B cell (primary cell): ENCODE data around the gene FYN. TPM values are rescaled to one million over a fixed set of nuclear protein-coding genes. Genes with fewer than 3 reads are reported as not detected.

Experiments used
- ATAC-seq: fragments of 200-7000 bp; cut with Tn5 transposase; one replicate; pipeline ENCODE4 v1.10.0; 2021; ENCODE audit warnings: low read depth, mild to moderate bottlenecking, moderate number of reproducible peaks, moderate library complexity
- CTCF ChIA-PET: fragments of 350-600 bp; sonication (Branson Sonifier 250); formaldehyde crosslinking; loops from one replicate; lab custom pipeline; 2021; ENCODE audit warnings: antibody characterized with exemption, inconsistent platforms; lab: Charles Lee
- POLR2A ChIA-PET: fragments of 350-600 bp; sonication (Branson Sonifier 250); formaldehyde crosslinking; loops from one replicate; lab custom pipeline; 2021; ENCODE audit warnings: antibody characterized with exemption; lab: Charles Lee
- DNase-seq: peaks from one replicate; pipeline ENCODE4 v3.0.0; 2013
- H2AFZ ChIP-seq: 2 replicates; pipeline ENCODE4 v1.6.1; 2012; ENCODE audit warnings: mild to moderate bottlenecking, low read depth, low read length; ENCODE audit not compliant: insufficient read depth, poor library complexity, severe bottlenecking
- H3K27ac ChIP-seq, 2 donors: 1 replicate in 1 of 2; 2 replicates in 1 of 2; pipeline ENCODE4 v1.5.1; 2012 to 2013; ENCODE audit warnings: low read length in 2 of 2, mild to moderate bottlenecking in 2 of 2, moderate library complexity in 1 of 2
- H3K27me3 ChIP-seq, 4 experiments: fragments of 200-600 bp in 1 of 4; sonication (generic) in 1 of 4; replicated peaks in 1 of 4; 1 replicate in 2 of 4; 2 replicates in 2 of 4; pipeline versions ENCODE4 v1.6.1 to v1.7.0; 2013 to 2016; ENCODE audit warnings: low read length in 3 of 4, mild to moderate bottlenecking in 2 of 4, mixed read lengths in 1 of 4, moderate library complexity in 1 of 4; ENCODE audit not compliant: insufficient read depth in 4 of 4, control insufficient read depth in 3 of 4; ENCODE audit errors: control extremely low read depth in 1 of 4
- H3K36me3 ChIP-seq, 2 experiments: replicated peaks in 1 of 2; 1 replicate in 1 of 2; 2 replicates in 1 of 2; pipeline versions ENCODE4 v1.6.1 to v1.7.1; 2013; ENCODE audit warnings: low read length in 1 of 2; ENCODE audit not compliant: insufficient read depth in 2 of 2, control insufficient read depth in 1 of 2; ENCODE audit errors: control extremely low read depth in 1 of 2, extremely low read depth in 1 of 2
- H3K4me1 ChIP-seq, 2 donors: fragments of 200-600 bp in 1 of 2; sonication (generic) in 1 of 2; 1 replicate in 1 of 2; 2 replicates in 1 of 2; pipeline versions ENCODE4 v1.5.1 to v1.6.1; 2013 to 2017; ENCODE audit warnings: low read length in 2 of 2; ENCODE audit not compliant: control insufficient read depth in 2 of 2, insufficient read depth in 2 of 2
- H3K4me2 ChIP-seq: replicated peaks from 2 replicates; pipeline ENCODE3; 2012; ENCODE audit warnings: mild to moderate bottlenecking, low read depth, low read length; ENCODE audit not compliant: poor library complexity, severe bottlenecking
- H3K4me3 ChIP-seq, 5 experiments: fragments of 200-600 bp in 1 of 5; sonication (generic) in 1 of 5; 1 replicate in 3 of 5; 2 replicates in 2 of 5; pipeline versions ENCODE4 v1.5.1 to v1.7.0; 2011 to 2016; ENCODE audit warnings: low read length in 4 of 5, mild to moderate bottlenecking in 4 of 5, low read depth in 2 of 5, control low read depth in 1 of 5, moderate library complexity in 1 of 5; ENCODE audit not compliant: insufficient read depth in 1 of 5; ENCODE audit errors: control extremely low read depth in 1 of 5, extremely low read depth in 1 of 5
- H3K79me2 ChIP-seq: fragments of 200-600 bp; sonication (generic); one replicate; pipeline ENCODE4 v1.6.0; 2016; ENCODE audit warnings: low read length; ENCODE audit not compliant: control insufficient read depth, insufficient read depth
- H3K9ac ChIP-seq: fragments of 200-600 bp; sonication (generic); 2 replicates; pipeline ENCODE4 v1.6.1; 2017; ENCODE audit warnings: mild to moderate bottlenecking, low read length, moderate library complexity
- H3K9me3 ChIP-seq, 3 donors: one replicate each; pipeline versions ENCODE4 v1.6.1 to v1.7.1; 2013; ENCODE audit warnings: low read length in 2 of 3; ENCODE audit not compliant: control insufficient read depth in 2 of 3, insufficient read depth in 1 of 3; ENCODE audit errors: control extremely low read depth in 1 of 3
- H4K20me1 ChIP-seq: 2 replicates; pipeline ENCODE4 v1.6.0; 2012; ENCODE audit warnings: mild to moderate bottlenecking, low read length; ENCODE audit not compliant: insufficient read depth, control insufficient read depth, poor library complexity, severe bottlenecking
- H3K27ac Mint-ChIP-seq: one replicate; pipeline ENCODE4 v1.8.0; 2021; ENCODE audit warnings: mixed read lengths
- H3K27me3 Mint-ChIP-seq: one replicate; pipeline ENCODE4 v1.8.0; 2021; ENCODE audit warnings: mixed read lengths
- H3K4me1 Mint-ChIP-seq: one replicate; pipeline ENCODE4 v1.8.0; 2021; ENCODE audit warnings: mixed read lengths
- H3K4me3 Mint-ChIP-seq: one replicate; pipeline ENCODE4 v1.8.0; 2021; ENCODE audit warnings: mixed read lengths
- H3K9me3 Mint-ChIP-seq: one replicate; pipeline ENCODE4 v1.8.0; 2022; ENCODE audit warnings: mixed read lengths; ENCODE audit not compliant: insufficient read depth
- CTCF ChIP-seq: fragments of 200-600 bp; IDR thresholded peaks from one replicate; pipeline ENCODE4 v1.8.0; 2022; ENCODE audit warnings: antibody characterized with exemption, mild to moderate bottlenecking
- EZH2 ChIP-seq: IDR thresholded peaks from 2 replicates; pipeline ENCODE4 v1.6.1; 2012; ENCODE audit warnings: borderline replicate concordance, low read depth, mild to moderate bottlenecking, moderate library complexity, low read length; ENCODE audit not compliant: insufficient read depth, poor library complexity, severe bottlenecking
- WGBS: methylation state at CpG from one replicate; pipeline ENCODE4 v1.1.5; 2013; ENCODE audit warnings: missing lambda C conversion rate; ENCODE audit not compliant: insufficient coverage; 5-methylcytosine and 5-hydroxymethylcytosine counted together
- intact Hi-C: fragments of 100-400 bp; cut with micrococcal nuclease; formaldehyde crosslinking; loops from one replicate; pipeline ENCODE4 v1.10.0; 2022
- polyA plus RNA-seq: library from polyadenylated mRNA; depleted of rRNA; stranded (reverse); fragments of >200 nt; gene quantifications from 2 replicates; pipeline ENCODE4 v1.2.3, GENCODE V29; 2012
- total RNA-seq, 2 donors: library from RNA; stranded (reverse); fragments of 120-200 nt in 1 of 2; gene quantifications; 1 replicate in 1 of 2; 2 replicates in 1 of 2; pipeline versions ENCODE4 v1.2.3 to v1.2.4, GENCODE V29; 2013 to 2022

FYN gene
- total and polyA plus RNA-seq, 2 donors (not counting 1 experiment from before 2014, with no cell fraction given), result 54.1 to 94.0 TPM

- Histone ChIP-seq H3K9me3 (no peaks in the 10 kb centered on the region), H3K9ac (no peak overlapping the region), H3K79me2 (no peaks in the 10 kb centered on the region), H3K4me2 (no peak overlapping the region), H3K27me3 (no peaks in the 10 kb centered on the region), H3K27ac (no peak overlapping the region), H4K20me1 (no peaks in the 10 kb centered on the region), H3K4me3 (no peak overlapping the region), H3K4me1 (no peaks in the 10 kb centered on the region), H3K36me3 (no peaks in the 10 kb centered on the region), H2AFZ (no peak overlapping the region)
- no peaks in the 10 kb centered on the region for H3K9me3 Mint-ChIP-seq
- intact Hi-C loops, result no loop called here
- no peak overlapping the region for H3K4me3 Mint-ChIP-seq
- no peaks in the 10 kb centered on the region for H3K4me1 Mint-ChIP-seq
- CTCF ChIA-PET, result no interaction called here
- no peaks in the 10 kb centered on the region for H3K27me3 Mint-ChIP-seq
- DNase-seq, result no peak
- H3K27ac Mint-ChIP-seq, result no peak overlapping the region
- no CpG with 5 or more reads among the region's 1 CpG for WGBS
- no peak for ATAC-seq
- POLR2A ChIA-PET, result no interaction called here
- no peak for TF ChIP-seq EZH2
- no peak for TF ChIP-seq CTCF
Observed at GRCh38 chr6:111653434-111653833, 219.8 kb downstream of the FYN start.

DNA sequence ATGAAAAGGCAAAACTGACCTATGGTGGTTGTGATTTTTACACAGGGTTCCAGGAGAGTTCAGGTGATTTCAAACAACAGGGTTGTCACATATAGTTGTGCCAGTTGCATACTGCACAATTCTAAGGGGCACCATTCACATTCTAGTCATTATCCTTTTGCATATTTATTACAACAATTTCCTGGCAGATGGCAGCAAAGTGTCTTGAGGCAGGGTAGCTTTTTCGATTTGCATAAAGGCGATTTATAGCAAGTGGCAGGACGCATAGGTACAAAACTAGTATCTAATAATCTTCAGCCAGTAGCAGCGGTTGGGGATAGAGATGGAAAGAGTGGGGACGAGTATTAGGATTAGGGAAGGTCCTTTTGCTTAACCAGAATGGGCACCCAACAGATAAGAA is 221.1 kb downstream of the FYN start:
- H3K27me3 Mint-ChIP-seq, result no peaks in the 10 kb centered on the region
- Histone ChIP-seq H3K79me2 (no peaks in the 10 kb centered on the region), H3K27ac (no peak overlapping the region), H3K4me2 (no peak overlapping the region), H2AFZ (no peak overlapping the region), H4K20me1 (no peaks in the 10 kb centered on the region), H3K36me3 (no peaks in the 10 kb centered on the region), H3K4me3 (no peak overlapping the region), H3K9ac (no peak overlapping the region), H3K4me1 (no peaks in the 10 kb centered on the region), H3K27me3 (no peaks in the 10 kb centered on the region), H3K9me3 (no peaks in the 10 kb centered on the region)
- DNase-seq, result no peak
- ChIA-PET POLR2A (interaction anchor here (0.6 kb wide), 1 partner anchor 162 kb away, joined by 4 read pairs; no protein-coding TSS in a partner anchor), CTCF (no interaction called here)
- intact Hi-C loops, result no loop called here
- no peak for ATAC-seq
- H3K4me3 Mint-ChIP-seq, result no peak overlapping the region
- WGBS, result 100% methylated on average over 1 of the region's 5 CpGs
- H3K27ac Mint-ChIP-seq, result no peak overlapping the region
- no peaks in the 10 kb centered on the region for H3K4me1 Mint-ChIP-seq
- TF ChIP-seq EZH2 (no peak), CTCF (no peak)
- no peaks in the 10 kb centered on the region for H3K9me3 Mint-ChIP-seq
